HEK293 (cell line): ENCODE data around the gene BIN2.
"Not testable (repeated sequence)": the region's sequence is repeated elsewhere in the genome, so short reads cannot be mapped to it uniquely, and the experiment has no call there.

Experiments
- FEZF1 ChIP-seq: fragments of 450-650 bp; formaldehyde crosslinking; IDR thresholded peaks from 2 replicates; pipeline ENCODE4 v1.5.1; 2016; ENCODE audit warnings: missing biosample characterization, missing genetic modification characterization
- REPIN1 ChIP-seq: fragments of 450-650 bp; formaldehyde crosslinking; IDR thresholded peaks from 2 replicates; pipeline ENCODE4 v1.5.1; 2017; ENCODE audit warnings: missing biosample characterization, missing genetic modification characterization, low read depth
- ZBTB7A ChIP-seq: fragments of 450-650 bp; formaldehyde crosslinking; IDR thresholded peaks from 2 replicates; pipeline ENCODE4 v1.5.1; 2016; ENCODE audit warnings: low read depth, missing biosample characterization, missing genetic modification characterization
- ZNF169 ChIP-seq: fragments of 450-650 bp; formaldehyde crosslinking; IDR thresholded peaks from 2 replicates; pipeline ENCODE4 v1.5.1; 2016; ENCODE audit warnings: missing biosample characterization, missing genetic modification characterization
- ZNF292 ChIP-seq: fragments of 450-650 bp; formaldehyde crosslinking; IDR thresholded peaks from 2 replicates; pipeline ENCODE4 v1.5.1; 2016; ENCODE audit warnings: low read depth, missing biosample characterization, missing genetic modification characterization, borderline replicate concordance
- ZNF423 ChIP-seq: fragments of 450-650 bp; formaldehyde crosslinking; IDR thresholded peaks from 2 replicates; pipeline ENCODE4 v1.5.1; 2016; ENCODE audit warnings: missing biosample characterization, missing genetic modification characterization
- TF ChIP-seq, protein P1 (sequence below): fragments of 450-650 bp; formaldehyde crosslinking; IDR thresholded peaks from 2 replicates; pipeline ENCODE4 v1.5.1; 2016; ENCODE audit warnings: missing biosample characterization, missing genetic modification characterization
- TF ChIP-seq, protein P2 (sequence below): fragments of 450-650 bp; formaldehyde crosslinking; IDR thresholded peaks from 2 replicates; pipeline ENCODE4 v1.5.1; 2016; ENCODE audit warnings: missing biosample characterization, missing genetic modification characterization

- not testable (repeated sequence) for TF ChIP-seq REPIN1; ZNF292; ZBTB7A (tag by site-specific recombination); ZNF169 (tag by site-specific recombination); ZNF423 (tag by site-specific recombination); FEZF1 (tag by site-specific recombination)
- TF ChIP-seq, protein P1, sequence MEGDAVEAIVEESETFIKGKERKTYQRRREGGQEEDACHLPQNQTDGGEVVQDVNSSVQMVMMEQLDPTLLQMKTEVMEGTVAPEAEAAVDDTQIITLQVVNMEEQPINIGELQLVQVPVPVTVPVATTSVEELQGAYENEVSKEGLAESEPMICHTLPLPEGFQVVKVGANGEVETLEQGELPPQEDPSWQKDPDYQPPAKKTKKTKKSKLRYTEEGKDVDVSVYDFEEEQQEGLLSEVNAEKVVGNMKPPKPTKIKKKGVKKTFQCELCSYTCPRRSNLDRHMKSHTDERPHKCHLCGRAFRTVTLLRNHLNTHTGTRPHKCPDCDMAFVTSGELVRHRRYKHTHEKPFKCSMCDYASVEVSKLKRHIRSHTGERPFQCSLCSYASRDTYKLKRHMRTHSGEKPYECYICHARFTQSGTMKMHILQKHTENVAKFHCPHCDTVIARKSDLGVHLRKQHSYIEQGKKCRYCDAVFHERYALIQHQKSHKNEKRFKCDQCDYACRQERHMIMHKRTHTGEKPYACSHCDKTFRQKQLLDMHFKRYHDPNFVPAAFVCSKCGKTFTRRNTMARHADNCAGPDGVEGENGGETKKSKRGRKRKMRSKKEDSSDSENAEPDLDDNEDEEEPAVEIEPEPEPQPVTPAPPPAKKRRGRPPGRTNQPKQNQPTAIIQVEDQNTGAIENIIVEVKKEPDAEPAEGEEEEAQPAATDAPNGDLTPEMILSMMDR = not testable (repeated sequence)
- TF ChIP-seq, protein P2, sequence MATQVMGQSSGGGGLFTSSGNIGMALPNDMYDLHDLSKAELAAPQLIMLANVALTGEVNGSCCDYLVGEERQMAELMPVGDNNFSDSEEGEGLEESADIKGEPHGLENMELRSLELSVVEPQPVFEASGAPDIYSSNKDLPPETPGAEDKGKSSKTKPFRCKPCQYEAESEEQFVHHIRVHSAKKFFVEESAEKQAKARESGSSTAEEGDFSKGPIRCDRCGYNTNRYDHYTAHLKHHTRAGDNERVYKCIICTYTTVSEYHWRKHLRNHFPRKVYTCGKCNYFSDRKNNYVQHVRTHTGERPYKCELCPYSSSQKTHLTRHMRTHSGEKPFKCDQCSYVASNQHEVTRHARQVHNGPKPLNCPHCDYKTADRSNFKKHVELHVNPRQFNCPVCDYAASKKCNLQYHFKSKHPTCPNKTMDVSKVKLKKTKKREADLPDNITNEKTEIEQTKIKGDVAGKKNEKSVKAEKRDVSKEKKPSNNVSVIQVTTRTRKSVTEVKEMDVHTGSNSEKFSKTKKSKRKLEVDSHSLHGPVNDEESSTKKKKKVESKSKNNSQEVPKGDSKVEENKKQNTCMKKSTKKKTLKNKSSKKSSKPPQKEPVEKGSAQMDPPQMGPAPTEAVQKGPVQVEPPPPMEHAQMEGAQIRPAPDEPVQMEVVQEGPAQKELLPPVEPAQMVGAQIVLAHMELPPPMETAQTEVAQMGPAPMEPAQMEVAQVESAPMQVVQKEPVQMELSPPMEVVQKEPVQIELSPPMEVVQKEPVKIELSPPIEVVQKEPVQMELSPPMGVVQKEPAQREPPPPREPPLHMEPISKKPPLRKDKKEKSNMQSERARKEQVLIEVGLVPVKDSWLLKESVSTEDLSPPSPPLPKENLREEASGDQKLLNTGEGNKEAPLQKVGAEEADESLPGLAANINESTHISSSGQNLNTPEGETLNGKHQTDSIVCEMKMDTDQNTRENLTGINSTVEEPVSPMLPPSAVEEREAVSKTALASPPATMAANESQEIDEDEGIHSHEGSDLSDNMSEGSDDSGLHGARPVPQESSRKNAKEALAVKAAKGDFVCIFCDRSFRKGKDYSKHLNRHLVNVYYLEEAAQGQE (tag by site-specific recombination) = not testable (repeated sequence)
Observed at GRCh38 chr12:51300768-51301167, 23.2 kb downstream of the BIN2 start.
